SK-N-SH (cell line): Measurements from ENCODE around the gene ZNF141. TPM values are rescaled to one million over a fixed set of nuclear protein-coding genes. Genes with fewer than 3 reads are reported as not detected.

ENCODE experiments used
- CTCF ChIA-PET: fragments of 300-600, 350-600 bp; formaldehyde crosslinking; extraction: SDS; loops from one replicate; lab custom pipeline; 2021; lab: Yijun Ruan, JAX
- POLR2A ChIA-PET: fragments of 350-600 bp; sonication (Branson Sonifier 250); formaldehyde crosslinking; extraction: SDS; loops from one replicate; lab custom pipeline; 2020; ENCODE audit warnings: antibody characterized with exemption, inconsistent platforms; lab: Yijun Ruan, JAX
- DNase-seq: peaks from one replicate; pipeline ENCODE4 v3.0.0; 2012
- H2AFZ ChIP-seq: fragments of 200-600 bp; sonication (generic); 2 replicates; pipeline ENCODE4 v1.8.1; 2016; ENCODE audit warnings: antibody characterized with exemption, mild to moderate bottlenecking, low read depth
- H3F3A ChIP-seq: fragments of 200-600 bp; sonication (generic); replicated peaks from 2 replicates; pipeline ENCODE3; 2016; ENCODE audit warnings: antibody characterized with exemption, mild to moderate bottlenecking; ENCODE audit not compliant: insufficient read depth
- H3K27ac ChIP-seq, 2 experiments: fragments of 200-500 bp in 1 of 2; fragments of 200-600 bp in 1 of 2; sonication (Bioruptor generic) in 1 of 2; sonication (generic), shearing (Covaris generic) in 1 of 2; 2 replicates each; pipeline versions ENCODE4 v1.5.1 to v1.6.1; 2014 to 2016; ENCODE audit warnings: low read depth in 2 of 2, inconsistent platforms in 1 of 2, low read length in 1 of 2, mild to moderate bottlenecking in 1 of 2, mixed read lengths in 1 of 2
- H3K27me3 ChIP-seq: fragments of 200-600 bp; sonication (generic), shearing (Covaris generic); 2 replicates; pipeline ENCODE4 v1.6.1; 2016; ENCODE audit warnings: mixed run types; ENCODE audit not compliant: insufficient read depth
- H3K36me3 ChIP-seq, 2 experiments: fragments of 200-500 bp in 1 of 2; fragments of 200-600 bp in 1 of 2; sonication (Bioruptor generic) in 1 of 2; sonication (generic) in 1 of 2; replicated peaks in 1 of 2; 2 replicates each; pipeline versions ENCODE3 to v1.5.1; 2014 to 2016; ENCODE audit warnings: low read length in 1 of 2, mild to moderate bottlenecking in 1 of 2; ENCODE audit not compliant: insufficient read depth in 2 of 2, control insufficient read depth in 1 of 2
- H3K4me1 ChIP-seq, 2 experiments: fragments of 200-500 bp in 1 of 2; fragments of 200-600 bp in 1 of 2; sonication (Bioruptor generic) in 1 of 2; sonication (generic), shearing (Covaris generic) in 1 of 2; 2 replicates each; pipeline versions ENCODE4 v1.5.1 to v1.6.1; 2014 to 2016; ENCODE audit warnings: low read depth in 1 of 2, low read length in 1 of 2, mixed run types in 1 of 2; ENCODE audit not compliant: insufficient read depth in 2 of 2, control insufficient read depth in 1 of 2
- H3K4me2 ChIP-seq: fragments of 200-600 bp; sonication (generic), shearing (Covaris generic); 2 replicates; pipeline ENCODE4 v1.6.1; 2017; ENCODE audit warnings: mixed run types
- H3K4me3 ChIP-seq, 2 experiments: fragments of 200-500 bp in 1 of 2; fragments of 200-600 bp in 1 of 2; sonication (Bioruptor generic) in 1 of 2; sonication (generic), shearing (Covaris generic) in 1 of 2; 2 replicates each; pipeline versions ENCODE4 v1.5.1 to v1.8.1; 2014 to 2016; ENCODE audit warnings: low read depth in 2 of 2, inconsistent platforms in 1 of 2, low read length in 1 of 2, mild to moderate bottlenecking in 1 of 2, mixed read lengths in 1 of 2, moderate library complexity in 1 of 2
- H3K79me2 ChIP-seq: fragments of 200-600 bp; sonication (generic); 2 replicates; pipeline ENCODE4 v1.8.1; 2017; ENCODE audit warnings: mild to moderate bottlenecking; ENCODE audit not compliant: insufficient read depth
- H3K9ac ChIP-seq: fragments of 200-600 bp; sonication (generic); 2 replicates; pipeline ENCODE4 v1.6.1; 2017; ENCODE audit warnings: mixed run types
- H3K9me2 ChIP-seq: fragments of 200-600 bp; sonication (generic); 2 replicates; pipeline ENCODE4 v1.6.1; 2017; ENCODE audit warnings: mixed run types
- H3K9me3 ChIP-seq: fragments of 200-600 bp; sonication (generic); 2 replicates; pipeline ENCODE4 v1.6.1; 2017; ENCODE audit warnings: mixed run types, mild to moderate bottlenecking, moderate library complexity
- H4K20me1 ChIP-seq: fragments of 200-600 bp; sonication (generic); 2 replicates; pipeline ENCODE4 v1.6.1; 2017; ENCODE audit warnings: mild to moderate bottlenecking, mixed run types; ENCODE audit not compliant: insufficient read depth
- CTCF ChIP-seq: fragments of 200-600 bp; sonication (generic); IDR thresholded peaks from 2 replicates; pipeline ENCODE4 v1.6.1; 2017; ENCODE audit warnings: antibody characterized with exemption, mild to moderate bottlenecking, moderate library complexity
- EP300 ChIP-seq, 2 experiments: IDR thresholded peaks; 2 replicates each; pipeline versions ENCODE4 v1.4.0 to v1.6.1; 2012; ENCODE audit warnings: borderline replicate concordance in 1 of 2, low read depth in 1 of 2, low read length in 1 of 2
- FOSL2 ChIP-seq: IDR thresholded peaks from 2 replicates; pipeline ENCODE4 v1.4.0; 2012; ENCODE audit warnings: low read depth, mild to moderate bottlenecking, moderate library complexity, borderline replicate concordance
- FOXJ3 ChIP-seq: sonication (generic); formaldehyde crosslinking; IDR thresholded peaks from 2 replicates; pipeline ENCODE4 v1.5.1; 2020; ENCODE audit warnings: mild to moderate bottlenecking, missing genetic modification reagents
- FOXM1 ChIP-seq: IDR thresholded peaks from 2 replicates; pipeline ENCODE4 v1.4.0; 2012; ENCODE audit warnings: low read depth, mild to moderate bottlenecking
- IRF3 ChIP-seq: fragments of 150-350 bp; IDR thresholded peaks from 2 replicates; pipeline ENCODE4 v1.6.1; 2016; ENCODE audit warnings: mild to moderate bottlenecking, low read depth, low read length
- JUND ChIP-seq: IDR thresholded peaks from 2 replicates; pipeline ENCODE4 v1.4.0; 2012
- REST ChIP-seq: IDR thresholded peaks from 2 replicates; pipeline ENCODE4 v1.6.1; 2012; ENCODE audit warnings: mild to moderate bottlenecking, low read depth, low read length, moderate library complexity
- RFX5 ChIP-seq: IDR thresholded peaks from 2 replicates; pipeline ENCODE4 v1.6.1; 2012; ENCODE audit warnings: mild to moderate bottlenecking, improper control_type of control experiment, low read length
- RXRA ChIP-seq: IDR thresholded peaks from 2 replicates; pipeline ENCODE4 v1.4.0; 2012; ENCODE audit warnings: low read depth, mild to moderate bottlenecking, borderline replicate concordance
- SIN3A ChIP-seq: IDR thresholded peaks from 2 replicates; pipeline ENCODE4 v1.6.1; 2012; ENCODE audit warnings: low read depth, mild to moderate bottlenecking, low read length, moderate library complexity, borderline replicate concordance
- TAF1 ChIP-seq: IDR thresholded peaks from 2 replicates; pipeline ENCODE4 v1.6.1; 2012; ENCODE audit warnings: low read depth, mild to moderate bottlenecking, low read length, moderate library complexity, borderline replicate concordance
- TCF12 ChIP-seq: IDR thresholded peaks from 2 replicates; pipeline ENCODE4 v1.4.0; 2012
- TEAD4 ChIP-seq: IDR thresholded peaks from 2 replicates; pipeline ENCODE4 v1.4.0; 2012; ENCODE audit warnings: mild to moderate bottlenecking, borderline replicate concordance; ENCODE audit not compliant: insufficient read depth
- USF1 ChIP-seq: IDR thresholded peaks from 2 replicates; pipeline ENCODE4 v1.4.0; 2012; ENCODE audit warnings: low read depth, borderline replicate concordance
- USF2 ChIP-seq: fragments of 150-350 bp; IDR thresholded peaks from 2 replicates; pipeline ENCODE4 v1.6.1; 2017; ENCODE audit warnings: antibody characterized with exemption, low read length, low read depth, borderline replicate concordance
- WGBS: methylation state at CpG from one replicate; pipeline ENCODE4 v1.1.6; 2017; ENCODE audit warnings: low lambda C conversion rate; 5-methylcytosine and 5-hydroxymethylcytosine counted together
- polyA plus RNA-seq, 3 experiments: library from polyadenylated mRNA; depleted of rRNA; stranded (reverse); fragments of >200 nt; gene quantifications; 2 replicates each; pipeline ENCODE4 v1.2.3, GENCODE V29; 2012

Gene ZNF141
- polyA plus RNA-seq, 1 of the 3 experiments (the other 2 are of a cell fraction) = 1.6 TPM

- POLR2A ChIA-PET = no interaction called here
- H3K4me3 ChIP-seq = peak overlapping the region in 1 of 2 experiments; percentile 7; a peak in 1 of 4 replicates
- 92% methylated on average over 6 of the region's 6 CpGs for WGBS
- peaks cover 9% of the 10 kb centered on the region for H3F3A ChIP-seq
- no peak overlapping the region for H3K4me2 ChIP-seq
- no peak for DNase-seq
- H3K9me2 ChIP-seq = no peaks in the 10 kb centered on the region
- no peaks in the 10 kb centered on the region for H3K4me1 ChIP-seq
- TF ChIP-seq USF2 (no peak), TAF1 (no peak), REST (no peak), CTCF (no peak), RXRA (no peak), USF1 (no peak), EP300 (IDR thresholded peaks at IDR 0.05; ENCODE audit: borderline replicate concordance in 1 of 2, low read depth in 1 of 2, low read length in 1 of 2) (no peak), RFX5 (no peak), FOXM1 (no peak), TEAD4 (no peak), TCF12 (no peak), FOXJ3 (no peak), SIN3A (no peak), FOSL2 (no peak), JUND (no peak), IRF3 (no peak)
- H3K9me3 ChIP-seq = peaks cover 70% of the 10 kb centered on the region
- H4K20me1 ChIP-seq = no peaks in the 10 kb centered on the region
- H3K9ac ChIP-seq = no peak overlapping the region
- CTCF ChIA-PET = no interaction called here
- no peaks in the 10 kb centered on the region for H3K79me2 ChIP-seq
- no peaks in the 10 kb centered on the region for H3K27me3 ChIP-seq
- no peak overlapping the region for H2AFZ ChIP-seq
- H3K36me3 ChIP-seq = peaks cover 19 to 64% of the 10 kb centered on the region in 2 experiments
- no peak overlapping the region for H3K27ac ChIP-seq
These were observed 36.9 kb downstream of the ZNF141 start for GRCh38 chr4:374298-375160.
